OCI-LY1 (cell line): ENCODE data around the gene UBE2D4.

Source experiments
- CTCF ChIP-seq: fragments of 200-600 bp; sonication (generic), shearing (Covaris generic); IDR thresholded peaks from 2 replicates; pipeline ENCODE4 v1.5.1; 2017; ENCODE audit warnings: mild to moderate bottlenecking, antibody characterized with exemption, low read length, moderate library complexity, mixed read lengths
- EZH2 ChIP-seq: fragments of 200-600 bp; sonication (generic), shearing (Covaris generic); IDR thresholded peaks from 2 replicates; pipeline ENCODE4 v1.8.0; 2017; ENCODE audit warnings: borderline replicate concordance, mixed run types, mild to moderate bottlenecking, antibody characterized with exemption, low read length, moderate library complexity, mixed read lengths

DNA sequence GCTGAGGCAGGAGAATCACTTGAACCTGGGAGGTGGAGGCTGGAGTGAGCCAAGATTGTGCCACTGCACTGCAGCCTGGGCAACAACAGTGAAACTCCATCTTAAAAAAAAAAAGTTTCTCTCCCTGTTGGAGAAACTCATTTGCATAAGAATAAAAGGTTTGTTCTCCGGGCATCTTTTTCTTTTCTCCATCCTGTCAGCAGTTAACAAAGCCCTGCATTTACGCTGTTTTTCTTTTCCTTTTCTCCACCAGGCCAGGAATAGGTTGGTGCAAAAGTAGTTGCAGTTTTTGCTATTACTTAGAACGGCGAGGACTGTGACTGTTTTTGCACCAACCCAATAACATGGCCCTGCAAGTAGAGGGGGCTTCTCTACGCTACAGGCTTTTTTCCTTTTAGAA, 10.3 kb upstream of the UBE2D4 start:
- TF ChIP-seq EZH2 = no peak
- no peak for TF ChIP-seq CTCF
